HG02884 (cell line): ENCODE data around the gene CCL24.
"Not testable (repeated sequence)": the region's sequence is repeated elsewhere in the genome, so short reads cannot be mapped to it uniquely, and the experiment has no call there.

Experiments
- ATAC-seq: cut with Tn5 transposase; IDR thresholded peaks from one replicate; pipeline ENCODE4 v1.9.1; 2021; ENCODE audit warnings: mild to moderate bottlenecking, moderate library complexity; ENCODE audit not compliant: unreplicated experiment

CCL24 gene

GRCh38 chr7:75788154-75788847 is 25.3 kb downstream of the CCL24 start:
- ATAC-seq: not testable (repeated sequence)

GRCh38 chr7:75783058-75783457 is 30.5 kb downstream of the CCL24 start:
- not testable (repeated sequence) for ATAC-seq

- not testable (repeated sequence) for ATAC-seq
Measured at GRCh38 chr7:75780647-75781273, 32.8 kb downstream of the CCL24 start.

- not testable (repeated sequence) for ATAC-seq
Measured at GRCh38 chr7:75779516-75779915, 34.1 kb downstream of the CCL24 start.

- not testable (repeated sequence) for ATAC-seq
Measured at GRCh38 chr7:75779035-75779434, 34.6 kb downstream of the CCL24 start.

- no peak for ATAC-seq
Measured at GRCh38 chr7:75776295-75776971, 37.2 kb downstream of the CCL24 start.

- ATAC-seq: not testable (repeated sequence)
Measured at GRCh38 chr7:75773958-75774357, 39.6 kb downstream of the CCL24 start.

GRCh38 chr7:75772081-75773077 is 41.2 kb downstream of the CCL24 start, which contains the start of gene CCL26:
Gene CCL26, minus strand, starts transcription at chr7:75772211. Its CDS starts 35 bp downstream, at chr7:75772176.
- no peak for ATAC-seq

- no peak for ATAC-seq
Measured at GRCh38 chr7:75771224-75771623, 42.4 kb downstream of the CCL24 start.

- ATAC-seq: no peak
Measured at GRCh38 chr7:75762350-75762917, 51.2 kb downstream of the CCL24 start.

GRCh38 chr7:75761801-75762200 is 51.8 kb downstream of the CCL24 start:
- not testable (repeated sequence) for ATAC-seq
